Ishikawa (cell line): Measurements from ENCODE around the gene TET3.

Experiments
- CEBPB ChIP-seq: IDR thresholded peaks from 2 replicates; pipeline ENCODE4 v1.6.1; 2012
- CREB1 ChIP-seq: IDR thresholded peaks from 2 replicates; pipeline ENCODE4 v1.6.1; 2012; ENCODE audit warnings: low read depth
- EGR1 ChIP-seq: IDR thresholded peaks from 2 replicates; pipeline ENCODE4 v1.6.1; 2012
- EP300 ChIP-seq: IDR thresholded peaks from 2 replicates; pipeline ENCODE4 v1.6.1; 2012; ENCODE audit warnings: borderline replicate concordance
- FOXM1 ChIP-seq: IDR thresholded peaks from 2 replicates; pipeline ENCODE4 v1.6.1; 2012; ENCODE audit warnings: low read depth, borderline replicate concordance
- MAX ChIP-seq: IDR thresholded peaks from 2 replicates; pipeline ENCODE4 v1.6.1; 2012
- NFIC ChIP-seq: IDR thresholded peaks from 2 replicates; pipeline ENCODE4 v1.6.1; 2012
- RAD21 ChIP-seq: IDR thresholded peaks from 2 replicates; pipeline ENCODE4 v1.6.1; 2012; ENCODE audit warnings: low read depth
- TAF1 ChIP-seq: IDR thresholded peaks from 2 replicates; pipeline ENCODE4 v1.6.1; 2012; ENCODE audit warnings: low read depth, mild to moderate bottlenecking
- TCF12 ChIP-seq: IDR thresholded peaks from 2 replicates; pipeline ENCODE4 v1.6.1; 2012; ENCODE audit warnings: low read depth
- TEAD4 ChIP-seq: IDR thresholded peaks from 2 replicates; pipeline ENCODE4 v1.6.1; 2012
- USF1 ChIP-seq: IDR thresholded peaks from 2 replicates; pipeline ENCODE4 v1.6.1; 2012
- YY1 ChIP-seq: IDR thresholded peaks from 2 replicates; pipeline ENCODE4 v1.6.1; 2012; ENCODE audit warnings: low read depth
- ZBTB7A ChIP-seq: IDR thresholded peaks from 2 replicates; pipeline ENCODE4 v1.6.1; 2012; ENCODE audit warnings: low read depth
- TF ChIP-seq, protein P1 (sequence below): IDR thresholded peaks from 2 replicates; pipeline ENCODE4 v1.6.1; 2012; ENCODE audit warnings: low read depth, mild to moderate bottlenecking

Gene TET3

GRCh38 chr2:74000666-74001065 is 16.0 kb downstream of the TET3 start:
- TF ChIP-seq CREB1, result no peak
- no peak for TF ChIP-seq YY1
- TF ChIP-seq TAF1, result no peak
- TF ChIP-seq NFIC, result no peak
- no peak for TF ChIP-seq FOXM1
- no peak for TF ChIP-seq MAX
- TF ChIP-seq TEAD4, result no peak
- no peak for TF ChIP-seq RAD21
- no peak for TF ChIP-seq USF1
- no peak for TF ChIP-seq EGR1
- no peak for TF ChIP-seq EP300
- no peak for TF ChIP-seq ZBTB7A
- no peak for TF ChIP-seq CEBPB
- no peak for TF ChIP-seq TCF12
- TF ChIP-seq, protein P1, sequence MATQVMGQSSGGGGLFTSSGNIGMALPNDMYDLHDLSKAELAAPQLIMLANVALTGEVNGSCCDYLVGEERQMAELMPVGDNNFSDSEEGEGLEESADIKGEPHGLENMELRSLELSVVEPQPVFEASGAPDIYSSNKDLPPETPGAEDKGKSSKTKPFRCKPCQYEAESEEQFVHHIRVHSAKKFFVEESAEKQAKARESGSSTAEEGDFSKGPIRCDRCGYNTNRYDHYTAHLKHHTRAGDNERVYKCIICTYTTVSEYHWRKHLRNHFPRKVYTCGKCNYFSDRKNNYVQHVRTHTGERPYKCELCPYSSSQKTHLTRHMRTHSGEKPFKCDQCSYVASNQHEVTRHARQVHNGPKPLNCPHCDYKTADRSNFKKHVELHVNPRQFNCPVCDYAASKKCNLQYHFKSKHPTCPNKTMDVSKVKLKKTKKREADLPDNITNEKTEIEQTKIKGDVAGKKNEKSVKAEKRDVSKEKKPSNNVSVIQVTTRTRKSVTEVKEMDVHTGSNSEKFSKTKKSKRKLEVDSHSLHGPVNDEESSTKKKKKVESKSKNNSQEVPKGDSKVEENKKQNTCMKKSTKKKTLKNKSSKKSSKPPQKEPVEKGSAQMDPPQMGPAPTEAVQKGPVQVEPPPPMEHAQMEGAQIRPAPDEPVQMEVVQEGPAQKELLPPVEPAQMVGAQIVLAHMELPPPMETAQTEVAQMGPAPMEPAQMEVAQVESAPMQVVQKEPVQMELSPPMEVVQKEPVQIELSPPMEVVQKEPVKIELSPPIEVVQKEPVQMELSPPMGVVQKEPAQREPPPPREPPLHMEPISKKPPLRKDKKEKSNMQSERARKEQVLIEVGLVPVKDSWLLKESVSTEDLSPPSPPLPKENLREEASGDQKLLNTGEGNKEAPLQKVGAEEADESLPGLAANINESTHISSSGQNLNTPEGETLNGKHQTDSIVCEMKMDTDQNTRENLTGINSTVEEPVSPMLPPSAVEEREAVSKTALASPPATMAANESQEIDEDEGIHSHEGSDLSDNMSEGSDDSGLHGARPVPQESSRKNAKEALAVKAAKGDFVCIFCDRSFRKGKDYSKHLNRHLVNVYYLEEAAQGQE, result no peak

DNA sequence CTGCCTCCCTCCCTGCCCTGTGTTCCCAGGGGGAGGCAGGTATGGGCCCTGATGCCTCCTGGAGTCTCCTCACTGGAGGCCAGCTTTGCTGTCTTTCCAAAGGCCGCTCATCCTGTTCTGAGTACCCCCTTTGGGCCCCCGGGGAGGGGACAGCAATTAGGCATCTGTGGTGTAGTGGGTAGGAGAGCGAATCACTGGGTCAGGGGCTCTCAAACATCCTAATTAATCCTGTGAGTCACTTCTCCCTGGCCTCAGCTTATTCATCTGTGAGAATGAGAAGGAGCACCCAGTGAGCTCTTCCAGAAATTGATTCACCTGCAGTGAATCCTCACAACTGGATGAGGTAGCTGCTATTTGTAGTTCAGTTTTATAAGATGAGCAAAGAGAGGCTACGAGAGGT is 16.4 kb downstream of the TET3 start:
- TF ChIP-seq RAD21 (no peak), TEAD4 (no peak), FOXM1 (no peak), ZBTB7A (no peak), EP300 (no peak), CREB1 (no peak), EGR1 (no peak), TAF1 (no peak), NFIC (no peak), CEBPB (no peak), MAX (no peak), TCF12 (no peak), USF1 (no peak), YY1 (no peak)
- TF ChIP-seq, protein P1, result no peak

DNA sequence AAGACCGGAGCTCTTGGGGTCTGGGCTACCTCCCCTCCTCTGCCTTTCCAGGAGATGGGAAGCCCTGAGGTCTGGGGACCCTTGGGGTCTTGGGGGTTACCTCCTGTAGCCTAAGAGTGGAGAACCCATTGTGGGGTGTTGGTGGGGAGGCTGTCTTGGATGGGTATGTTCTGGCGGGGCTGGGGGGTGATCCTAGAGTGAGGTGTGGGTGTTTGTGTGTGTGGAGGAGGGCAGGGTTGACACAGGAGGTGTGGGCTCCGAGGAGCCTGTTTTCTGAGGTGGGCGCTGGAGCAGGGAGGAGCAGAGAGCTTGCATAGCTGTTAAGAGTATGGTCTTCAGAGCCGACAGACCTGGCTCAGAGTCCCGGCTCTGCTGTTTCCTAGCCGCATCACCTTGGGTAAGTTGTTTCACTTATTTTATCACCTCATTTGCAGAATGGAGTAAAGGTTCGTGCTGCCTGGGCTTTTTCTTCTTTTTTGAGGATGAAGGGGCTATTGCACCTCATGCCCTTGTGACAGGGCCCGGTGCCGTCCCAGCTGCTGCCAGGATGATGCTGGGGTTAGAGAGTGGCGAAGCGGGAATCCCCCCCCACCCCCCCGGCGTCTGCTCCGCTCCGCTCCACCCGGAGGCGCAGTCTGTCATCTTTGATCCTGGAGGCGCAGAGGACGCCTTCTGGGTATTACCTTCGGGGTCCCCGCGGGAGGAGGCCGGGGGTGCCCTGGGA is 17.2 kb downstream of the TET3 start:
- TF ChIP-seq FOXM1 (no peak), TAF1 (no peak), ZBTB7A (no peak), CREB1 (no peak), RAD21 (no peak), EGR1 (no peak), NFIC (no peak), EP300 (no peak), TCF12 (no peak), CEBPB (no peak)
- TF ChIP-seq, protein P1, result no peak
